Measurements from ENCODE around the gene ACSS1. TPM values are rescaled to one million over a fixed set of nuclear protein-coding genes. Genes with fewer than 3 reads are reported as not detected.

ACSS1 gene
- total RNA-seq, 6 donors from 2014 or later = 39.7 to 122 (median 58.1) TPM

DNA sequence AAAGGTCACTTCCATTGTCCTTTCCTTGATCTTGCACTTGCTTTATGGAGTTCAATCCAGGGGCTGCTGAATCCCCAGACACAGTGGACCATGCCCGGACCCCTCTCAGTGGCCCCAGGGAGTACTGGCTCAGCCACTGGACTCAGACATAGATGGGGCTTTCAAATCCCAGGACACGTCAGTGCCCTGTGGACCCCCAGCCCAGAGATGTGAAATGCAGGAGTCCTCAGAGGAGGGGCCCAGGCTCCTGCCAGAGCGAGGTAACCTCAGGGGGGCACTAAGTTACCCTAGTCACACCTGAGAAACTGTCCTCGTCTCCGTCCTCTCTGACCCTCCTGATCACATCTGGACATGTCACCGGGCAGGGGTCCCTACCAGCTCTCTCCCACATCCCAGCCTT lies 46.7 kb downstream of the ACSS1 start:
- DNase-seq = peak in 1 of 2 donors; percentile 10

DNA sequence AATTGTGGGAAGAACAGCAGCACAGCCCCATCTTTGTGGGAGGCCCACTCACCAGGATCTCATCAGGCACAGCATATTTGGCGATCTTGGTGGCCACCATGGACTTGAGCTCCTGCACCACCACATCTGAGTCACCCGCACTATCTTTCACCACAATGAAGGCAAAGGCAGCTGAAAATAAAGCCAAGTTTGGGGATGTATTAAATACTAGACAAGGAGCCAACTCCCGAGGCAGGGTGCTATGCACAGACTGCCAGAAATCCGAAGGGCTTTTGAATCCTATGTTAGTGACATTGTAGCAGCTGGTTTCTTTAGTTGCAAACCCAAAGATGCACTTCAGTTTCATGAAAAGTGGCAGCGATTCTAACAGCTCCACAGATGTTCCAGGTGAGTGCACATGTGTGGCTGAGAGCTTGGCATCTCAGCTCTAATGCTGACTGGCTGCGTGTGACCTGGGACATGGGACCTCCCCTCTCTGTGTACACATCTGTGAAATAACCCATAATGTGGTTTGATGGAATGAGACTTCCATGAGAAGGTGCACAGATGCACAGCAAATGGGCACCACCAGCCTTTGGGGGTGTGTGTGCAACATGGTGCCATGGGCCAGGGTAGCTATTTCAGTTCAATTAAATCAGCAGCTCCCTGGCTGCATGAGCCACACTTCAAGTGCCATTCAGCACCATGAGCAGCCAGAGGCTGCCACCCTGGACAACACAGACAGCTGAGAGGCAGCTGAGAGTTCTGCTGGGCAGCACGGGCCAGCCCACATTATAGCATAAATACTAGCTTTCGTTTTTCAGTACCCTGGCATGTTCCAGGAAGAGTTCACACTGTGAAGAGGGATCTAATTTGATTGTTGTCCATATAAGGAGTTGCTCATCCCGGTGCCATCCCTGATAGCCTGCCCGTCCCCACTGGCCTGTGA lies 48.5 kb downstream of the ACSS1 start:
- no peaks in the 10 kb centered on the region for H3K9me3 ChIP-seq
- ATAC-seq (ENCODE audit: low FRiP score in 2 of 2) (no peak), DNase-seq (peak in 1 of 2 donors; percentile 14)
- peaks cover 0 to 4% (median 0%) of the 10 kb centered on the region in 4 donors for H3K4me1 ChIP-seq
- H3K27me3 ChIP-seq = no peaks in the 10 kb centered on the region
- peaks cover 37 to 94% (median 79%) of the 10 kb centered on the region in 4 donors for H3K36me3 ChIP-seq
- H3K4me3 ChIP-seq = no peak overlapping the region
- no peak for TF ChIP-seq EP300 (IDR thresholded peaks at IDR 0.05)
- no peak for TF ChIP-seq POLR2AphosphoS5 (IDR thresholded peaks at IDR 0.05)
- TF ChIP-seq, protein P1, sequence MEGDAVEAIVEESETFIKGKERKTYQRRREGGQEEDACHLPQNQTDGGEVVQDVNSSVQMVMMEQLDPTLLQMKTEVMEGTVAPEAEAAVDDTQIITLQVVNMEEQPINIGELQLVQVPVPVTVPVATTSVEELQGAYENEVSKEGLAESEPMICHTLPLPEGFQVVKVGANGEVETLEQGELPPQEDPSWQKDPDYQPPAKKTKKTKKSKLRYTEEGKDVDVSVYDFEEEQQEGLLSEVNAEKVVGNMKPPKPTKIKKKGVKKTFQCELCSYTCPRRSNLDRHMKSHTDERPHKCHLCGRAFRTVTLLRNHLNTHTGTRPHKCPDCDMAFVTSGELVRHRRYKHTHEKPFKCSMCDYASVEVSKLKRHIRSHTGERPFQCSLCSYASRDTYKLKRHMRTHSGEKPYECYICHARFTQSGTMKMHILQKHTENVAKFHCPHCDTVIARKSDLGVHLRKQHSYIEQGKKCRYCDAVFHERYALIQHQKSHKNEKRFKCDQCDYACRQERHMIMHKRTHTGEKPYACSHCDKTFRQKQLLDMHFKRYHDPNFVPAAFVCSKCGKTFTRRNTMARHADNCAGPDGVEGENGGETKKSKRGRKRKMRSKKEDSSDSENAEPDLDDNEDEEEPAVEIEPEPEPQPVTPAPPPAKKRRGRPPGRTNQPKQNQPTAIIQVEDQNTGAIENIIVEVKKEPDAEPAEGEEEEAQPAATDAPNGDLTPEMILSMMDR (IDR thresholded peaks at IDR 0.05) = no peak
- no peak for TF ChIP-seq POLR2A (IDR thresholded peaks at IDR 0.05)
- H3K27ac ChIP-seq = no peak overlapping the region
- WGBS, 2 donors = 86 to 90% methylated on average over 9 to 10 of the region's 10 CpGs

More for the DNA sequence above, 46.7 kb downstream of the ACSS1 start:
- Histone ChIP-seq H3K36me3 (peaks cover 40 to 87% (median 72%) of the 10 kb centered on the region in 4 donors), H3K9me3 (no peaks in the 10 kb centered on the region), H3K27me3 (no peaks in the 10 kb centered on the region), H3K27ac (no peak overlapping the region), H3K4me1 (peaks cover 0 to 3% (median under 1%) of the 10 kb centered on the region in 4 donors), H3K4me3 (no peak overlapping the region)
- no peak for ATAC-seq (ENCODE audit: low FRiP score in 2 of 2)
- WGBS, 2 donors = 95 to 97% methylated on average over 6 of the region's 6 CpGs
- TF ChIP-seq POLR2AphosphoS5 (IDR thresholded peaks at IDR 0.05) (no peak), EP300 (IDR thresholded peaks at IDR 0.05) (no peak), POLR2A (IDR thresholded peaks at IDR 0.05) (no peak)
- TF ChIP-seq, protein P1 (IDR thresholded peaks at IDR 0.05) = no peak

DNA sequence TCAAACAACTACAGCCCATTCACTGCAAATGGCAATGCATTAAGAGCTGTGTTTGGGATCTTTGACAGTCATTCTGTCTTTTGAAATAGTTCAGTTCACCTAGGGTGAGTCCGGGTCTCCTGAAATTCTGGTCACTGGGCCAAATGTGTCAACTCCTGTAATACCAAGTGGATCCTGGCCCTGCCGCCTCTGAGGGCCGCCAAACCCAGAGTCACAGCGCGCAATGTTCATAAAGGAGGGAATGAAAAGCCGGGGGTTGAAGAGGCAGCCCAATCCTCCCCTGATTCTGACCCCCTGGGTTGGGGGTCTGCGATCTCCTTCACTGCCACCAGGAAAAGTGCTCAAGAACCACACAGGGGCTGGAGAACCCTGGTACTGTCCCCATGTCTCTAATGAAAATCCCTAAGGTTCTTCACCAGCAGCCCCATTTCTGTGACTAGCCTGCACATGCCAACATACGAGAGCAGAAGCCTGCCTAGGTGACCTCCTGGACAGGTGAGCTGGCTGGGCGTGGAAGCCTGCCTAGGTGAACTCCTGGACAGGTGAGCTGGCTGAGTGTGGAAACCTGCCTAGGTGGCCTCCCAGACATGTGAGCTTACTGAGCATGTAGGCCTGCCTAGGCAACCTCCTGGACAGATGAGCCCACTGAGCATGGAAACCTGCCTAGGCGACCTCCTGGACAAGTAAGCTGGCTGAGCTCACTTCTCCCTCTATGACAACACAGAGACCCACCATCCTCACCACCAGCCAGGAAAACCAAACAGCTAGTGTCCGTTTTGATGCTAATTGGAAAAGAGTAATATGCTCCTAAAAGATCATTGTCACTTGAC lies 49.3 kb downstream of the ACSS1 start:
- ATAC-seq (ENCODE audit: low FRiP score in 2 of 2) (no peak), DNase-seq (peak in 1 of 2 donors; percentile 17)
- Histone ChIP-seq H3K4me1 (peaks cover 0 to 4% (median 0%) of the 10 kb centered on the region in 4 donors), H3K4me3 (no peak overlapping the region), H3K27me3 (no peaks in the 10 kb centered on the region), H3K9me3 (no peaks in the 10 kb centered on the region), H3K36me3 (peaks cover 33 to 94% (median 73%) of the 10 kb centered on the region in 4 donors), H3K27ac (no peak overlapping the region)
- 96% methylated on average over 8 to 11 of the region's 11 CpGs for WGBS, 2 donors
- TF ChIP-seq POLR2A (IDR thresholded peaks at IDR 0.05) = no peak
- no peak for TF ChIP-seq EP300 (IDR thresholded peaks at IDR 0.05)
- TF ChIP-seq, protein P1 (IDR thresholded peaks at IDR 0.05) = no peak
- no peak for TF ChIP-seq POLR2AphosphoS5 (IDR thresholded peaks at IDR 0.05)

DNA sequence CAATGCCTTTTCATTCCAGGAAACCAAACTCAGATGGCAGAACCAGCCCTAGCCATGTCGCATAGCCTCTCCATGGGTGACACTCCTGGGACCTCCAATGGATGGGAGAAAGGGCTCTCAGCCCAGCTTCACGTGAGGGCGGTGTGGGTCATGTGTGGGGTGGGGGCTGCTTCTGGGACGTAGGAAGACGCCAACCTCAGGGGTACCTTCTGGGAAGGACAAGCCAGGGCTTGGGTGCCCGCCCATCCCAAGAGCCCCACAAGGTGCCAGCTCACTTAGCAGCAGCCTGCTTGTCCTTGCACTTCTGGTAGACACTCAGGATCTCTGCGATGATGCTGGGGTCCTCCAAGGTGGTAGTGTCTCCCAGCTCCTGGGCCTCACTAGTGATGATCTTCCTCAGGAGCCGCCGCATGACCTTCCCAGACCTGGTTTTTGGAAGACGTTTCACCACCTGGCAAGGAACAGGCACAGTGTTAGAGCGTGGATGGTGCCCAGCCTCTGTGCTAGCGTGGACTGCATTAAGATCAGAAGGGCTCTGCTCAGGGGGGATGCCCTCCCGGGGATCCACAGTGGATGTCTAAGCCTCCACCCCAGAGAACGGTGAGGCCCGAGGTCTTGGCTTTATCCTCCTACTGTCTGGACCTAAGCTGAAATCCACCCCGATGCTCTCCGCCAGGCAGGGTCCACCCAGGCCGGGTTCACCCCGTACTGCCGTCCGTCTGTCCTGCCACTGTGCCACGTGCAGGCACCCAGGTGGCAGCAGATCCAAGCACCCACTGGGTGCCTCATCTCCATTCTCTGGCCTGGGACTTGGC lies 50.2 kb downstream of the ACSS1 start:
- H3K27me3 ChIP-seq = no peaks in the 10 kb centered on the region
- peaks cover 28 to 86% (median 64%) of the 10 kb centered on the region in 4 donors for H3K36me3 ChIP-seq
- TF ChIP-seq, protein P1 (IDR thresholded peaks at IDR 0.05) = no peak
- TF ChIP-seq EP300 (IDR thresholded peaks at IDR 0.05) = no peak
- ATAC-seq (ENCODE audit: low FRiP score in 2 of 2) = no peak
- no peak overlapping the region for H3K27ac ChIP-seq
- peak in 1 of 2 donors; percentile 16 for DNase-seq
- WGBS, 2 donors = 93 to 97% methylated on average over 20 to 22 of the region's 22 CpGs
- no peaks in the 10 kb centered on the region for H3K9me3 ChIP-seq
- H3K4me3 ChIP-seq = no peak overlapping the region
- peaks cover 0 to 4% (median 0%) of the 10 kb centered on the region in 4 donors for H3K4me1 ChIP-seq

Data from upper lobe of left lung (tissue), 6 donors.